GM19467 (cell line): ENCODE data around the gene YJU2.

Experiments used
- ATAC-seq: cut with Tn5 transposase; IDR thresholded peaks from one replicate; pipeline ENCODE4 v1.9.1; 2021; ENCODE audit warnings: mild to moderate bottlenecking, moderate library complexity; ENCODE audit not compliant: unreplicated experiment

YJU2 gene

GRCh38 chr19:4295972-4296771 lies 49.3 kb downstream of the YJU2 start:
- ATAC-seq: no peak

- no peak for ATAC-seq
These were observed 51.3 kb downstream of the YJU2 start for GRCh38 chr19:4297901-4298809.

- no peak for ATAC-seq
These were observed 52.1 kb downstream of the YJU2 start for GRCh38 chr19:4298810-4299550.

GRCh38 chr19:4300589-4300988 lies 53.7 kb downstream of the YJU2 start:
- ATAC-seq: no peak

- ATAC-seq: no peak
These were observed 54.8 kb downstream of the YJU2 start for GRCh38 chr19:4301590-4302242.

- ATAC-seq: no peak
These were observed 55.4 kb downstream of the YJU2 start, which contains the start of gene TMIGD2 for GRCh38 chr19:4302243-4302640. TSS of gene TMIGD2 (minus strand) at chr19:4302389. CDS start at chr19:4302385, 4 bp downstream.

- ATAC-seq: no peak
These were observed 57.1 kb downstream of the YJU2 start for GRCh38 chr19:4303819-4304537.

- no peak for ATAC-seq
These were observed 57.8 kb downstream of the YJU2 start, which contains the start of gene FSD1 for GRCh38 chr19:4304538-4305256. TSS of gene FSD1 (plus strand) at chr19:4304598. CDS start at chr19:4304747, 149 bp downstream.

GRCh38 chr19:4305257-4305612 lies 58.4 kb downstream of the YJU2 start:
- ATAC-seq: no peak

- ATAC-seq: no peak
These were observed 58.8 kb downstream of the YJU2 start for GRCh38 chr19:4305659-4306058.

GRCh38 chr19:4310247-4311121 lies 63.6 kb downstream of the YJU2 start:
- ATAC-seq: no peak

- no peak for ATAC-seq
These were observed 67.1 kb downstream of the YJU2 start for GRCh38 chr19:4313847-4314490.

- ATAC-seq: no peak
These were observed 70.1 kb downstream of the YJU2 start for GRCh38 chr19:4316956-4317355.

- ATAC-seq: no peak
These were observed 71.6 kb downstream of the YJU2 start for GRCh38 chr19:4318460-4318859.
